Keratinocyte (primary cell): ENCODE results near the gene RANBP17. TPM values are rescaled to one million over a fixed set of nuclear protein-coding genes. Genes with fewer than 3 reads are reported as not detected.

Experiments used
- DNase-seq: peaks from one replicate; pipeline ENCODE4 v3.0.0-alpha.2; 2011; ENCODE audit warnings: low read depth, missing footprints, low spot score
- FAIRE-seq: peaks from 2 replicates; lab custom pipeline; 2011; peaks lifted over from hg19 to GRCh38; lab: Jason Lieb, UNC
- H2AFZ ChIP-seq: 2 replicates; pipeline ENCODE4 v1.6.0; 2012; ENCODE audit warnings: low read length, control low read depth, inconsistent platforms; ENCODE audit not compliant: control insufficient read depth
- H3K27ac ChIP-seq: 2 replicates; pipeline ENCODE4 v1.5.1; 2011; ENCODE audit warnings: low read length; ENCODE audit not compliant: control insufficient read depth, insufficient read depth
- H3K27me3 ChIP-seq: 3 replicates; pipeline ENCODE4 v1.6.0; 2011; ENCODE audit warnings: low read length; ENCODE audit not compliant: control insufficient read depth, insufficient read depth; ENCODE audit errors: extremely low read depth
- H3K36me3 ChIP-seq, 2 experiments: 2 replicates in 1 of 2; 3 replicates in 1 of 2; pipeline ENCODE4 v1.5.1; 2011; ENCODE audit warnings: low read length in 2 of 2, mild to moderate bottlenecking in 1 of 2; ENCODE audit not compliant: control insufficient read depth in 2 of 2, insufficient read depth in 2 of 2; ENCODE audit errors: extremely low read depth in 1 of 2
- H3K4me1 ChIP-seq: 3 replicates; pipeline ENCODE4 v1.5.1; 2011; ENCODE audit warnings: low read length; ENCODE audit not compliant: control insufficient read depth, insufficient read depth; ENCODE audit errors: extremely low read depth
- H3K4me2 ChIP-seq: 3 replicates; pipeline ENCODE4 v1.6.0; 2011; ENCODE audit warnings: low read depth, low read length; ENCODE audit not compliant: control insufficient read depth, insufficient read depth; ENCODE audit errors: extremely low read depth
- H3K4me3 ChIP-seq, 3 experiments: fragments of 200-600 bp in 1 of 3; sonication (generic) in 1 of 3; 2 replicates in 2 of 3; 3 replicates in 1 of 3; pipeline ENCODE4 v1.5.1; 2011 to 2016; ENCODE audit warnings: low read length in 3 of 3, mild to moderate bottlenecking in 3 of 3, control low read depth in 2 of 3, inconsistent platforms in 1 of 3, low read depth in 1 of 3, mixed read lengths in 1 of 3, mixed run types in 1 of 3, moderate library complexity in 1 of 3; ENCODE audit not compliant: control insufficient read depth in 2 of 3, insufficient read depth in 2 of 3; ENCODE audit errors: extremely low read depth in 1 of 3
- H3K79me2 ChIP-seq: 2 replicates; pipeline ENCODE4 v1.6.0; 2012; ENCODE audit warnings: low read length; ENCODE audit not compliant: control insufficient read depth, insufficient read depth
- H3K9ac ChIP-seq: 3 replicates; pipeline ENCODE4 v1.6.0; 2011; ENCODE audit warnings: low read length; ENCODE audit not compliant: control insufficient read depth, insufficient read depth; ENCODE audit errors: extremely low read depth
- H3K9me1 ChIP-seq: 3 replicates; pipeline ENCODE4 v1.6.0; 2011; ENCODE audit warnings: low read length; ENCODE audit not compliant: control insufficient read depth, insufficient read depth; ENCODE audit errors: extremely low read depth
- H3K9me3 ChIP-seq: 2 replicates; pipeline ENCODE4 v1.5.1; 2012; ENCODE audit warnings: low read depth, low read length; ENCODE audit not compliant: control insufficient read depth
- H4K20me1 ChIP-seq: 3 replicates; pipeline ENCODE4 v1.6.0; 2011; ENCODE audit warnings: low read length; ENCODE audit not compliant: control insufficient read depth, insufficient read depth; ENCODE audit errors: extremely low read depth
- EZH2 ChIP-seq: IDR thresholded peaks from one replicate; pipeline ENCODE4 v1.6.1; 2012; ENCODE audit warnings: inconsistent platforms, mild to moderate bottlenecking, low read length, moderate library complexity
- dilution Hi-C: fragments of 300-500 bp; cut with MboI; formaldehyde crosslinking; loops from one replicate; pipeline ENCODE4 v1.7.0; 2020; ENCODE audit warnings: low sequenced_read_pairs; ENCODE audit not compliant: extremely low pct_ligation_motif_present
- polyA plus RNA-seq, 5 experiments: library from polyadenylated mRNA; depleted of rRNA in 3 of 5; stranded (reverse) in 3 of 5; stranded (forward) in 1 of 5; unstranded in 1 of 5; fragments of >200 nt; gene quantifications; 1 replicate in 1 of 5; 2 replicates in 3 of 5; 3 replicates in 1 of 5; pipeline versions ENCODE4 v1.2.1 to v1.2.3, GENCODE V29; 2011 to 2012; ENCODE audit warnings: missing spikeins in 2 of 5, low read depth in 1 of 5, low replicate concordance in 1 of 5
- TF ChIP-seq, protein P1 (sequence below), 3 experiments: IDR thresholded peaks in 1 of 3; conservative IDR thresholded peaks in 1 of 3; optimal IDR thresholded peaks in 1 of 3; 2 replicates in 2 of 3; 3 replicates in 1 of 3; pipeline versions ENCODE3 to v1.5.1; 2011; ENCODE audit warnings: low read length in 3 of 3, mild to moderate bottlenecking in 3 of 3, moderate library complexity in 2 of 3, control low read depth in 1 of 3, inconsistent platforms in 1 of 3; ENCODE audit not compliant: insufficient read depth in 2 of 3; ENCODE audit errors: extremely low read depth in 1 of 3

RANBP17 gene
- polyA plus RNA-seq, 1 donor (not counting 4 experiments of a cell fraction or from before 2014, with no cell fraction given): 0.97 TPM

GRCh38 chr5:170986598-170986997, 124.8 kb downstream of the RANBP17 start:
- H3K9ac ChIP-seq: no peak overlapping the region
- no peaks in the 10 kb centered on the region for H4K20me1 ChIP-seq
- no peaks in the 10 kb centered on the region for H3K79me2 ChIP-seq
- H3K27ac ChIP-seq: no peak overlapping the region
- no peaks in the 10 kb centered on the region for H3K27me3 ChIP-seq
- no peak overlapping the region for H3K4me2 ChIP-seq
- H3K4me1 ChIP-seq: no peaks in the 10 kb centered on the region
- H3K4me3 ChIP-seq: no peak overlapping the region
- H3K9me3 ChIP-seq: no peaks in the 10 kb centered on the region
- no peak overlapping the region for H2AFZ ChIP-seq
- no peak for DNase-seq
- dilution Hi-C loops: no loop called here
- no peaks in the 10 kb centered on the region for H3K9me1 ChIP-seq
- TF ChIP-seq, protein P1, sequence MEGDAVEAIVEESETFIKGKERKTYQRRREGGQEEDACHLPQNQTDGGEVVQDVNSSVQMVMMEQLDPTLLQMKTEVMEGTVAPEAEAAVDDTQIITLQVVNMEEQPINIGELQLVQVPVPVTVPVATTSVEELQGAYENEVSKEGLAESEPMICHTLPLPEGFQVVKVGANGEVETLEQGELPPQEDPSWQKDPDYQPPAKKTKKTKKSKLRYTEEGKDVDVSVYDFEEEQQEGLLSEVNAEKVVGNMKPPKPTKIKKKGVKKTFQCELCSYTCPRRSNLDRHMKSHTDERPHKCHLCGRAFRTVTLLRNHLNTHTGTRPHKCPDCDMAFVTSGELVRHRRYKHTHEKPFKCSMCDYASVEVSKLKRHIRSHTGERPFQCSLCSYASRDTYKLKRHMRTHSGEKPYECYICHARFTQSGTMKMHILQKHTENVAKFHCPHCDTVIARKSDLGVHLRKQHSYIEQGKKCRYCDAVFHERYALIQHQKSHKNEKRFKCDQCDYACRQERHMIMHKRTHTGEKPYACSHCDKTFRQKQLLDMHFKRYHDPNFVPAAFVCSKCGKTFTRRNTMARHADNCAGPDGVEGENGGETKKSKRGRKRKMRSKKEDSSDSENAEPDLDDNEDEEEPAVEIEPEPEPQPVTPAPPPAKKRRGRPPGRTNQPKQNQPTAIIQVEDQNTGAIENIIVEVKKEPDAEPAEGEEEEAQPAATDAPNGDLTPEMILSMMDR (optimal IDR thresholded peaks at IDR 0.05 in 1 of 3, IDR thresholded peaks at IDR 0.05 in 1 of 3, conservative IDR thresholded peaks at IDR 0.05 in 1 of 3; ENCODE audit: extremely low read depth in 1 of 3, insufficient read depth in 2 of 3, low read length in 3 of 3): no peak
- no peak for TF ChIP-seq EZH2
- H3K36me3 ChIP-seq: no peaks in the 10 kb centered on the region
- FAIRE-seq: no peak

- Histone ChIP-seq H3K79me2 (no peaks in the 10 kb centered on the region), H3K9me1 (no peaks in the 10 kb centered on the region), H3K27me3 (no peaks in the 10 kb centered on the region), H3K4me1 (no peaks in the 10 kb centered on the region), H3K36me3 (no peaks in the 10 kb centered on the region), H3K4me2 (no peak overlapping the region), H3K27ac (no peak overlapping the region), H2AFZ (no peak overlapping the region), H3K9ac (no peak overlapping the region), H4K20me1 (no peaks in the 10 kb centered on the region), H3K4me3 (no peak overlapping the region), H3K9me3 (no peaks in the 10 kb centered on the region)
- TF ChIP-seq, protein P1 (optimal IDR thresholded peaks at IDR 0.05 in 1 of 3, IDR thresholded peaks at IDR 0.05 in 1 of 3, conservative IDR thresholded peaks at IDR 0.05 in 1 of 3; ENCODE audit: extremely low read depth in 1 of 3, insufficient read depth in 2 of 3, low read length in 3 of 3): no peak
- TF ChIP-seq EZH2: no peak
- DNase-seq (no peak), FAIRE-seq (no peak)
- dilution Hi-C loops: no loop called here
Observed at GRCh38 chr5:170993476-170993875, 131.7 kb downstream of the RANBP17 start.
